Cardiac fibroblast (primary cell): ENCODE measurements around the gene PACRG.

ENCODE experiments used
- DNase-seq, 2 donors: peaks; one replicate each; pipeline versions ENCODE4 v3.0.0 to v3.0.0-alpha.2; 2010; ENCODE audit warnings: low read depth in 2 of 2
- H3K4me3 ChIP-seq, 2 donors: replicated peaks in 1 of 2; 1 replicate in 1 of 2; 2 replicates in 1 of 2; pipeline ENCODE4 v1.5.1; 2011; ENCODE audit warnings: low read depth in 2 of 2, low read length in 2 of 2, mild to moderate bottlenecking in 2 of 2, moderate library complexity in 1 of 2
- TF ChIP-seq, protein P1 (sequence below): IDR thresholded peaks from one replicate; pipeline ENCODE4 v1.5.1; 2011; ENCODE audit warnings: low read depth, mild to moderate bottlenecking, low read length, inconsistent platforms

The PACRG gene

GRCh38 chr6:162863821-162864220, 136.0 kb downstream of the PACRG start:
- no peak for DNase-seq
- no peak overlapping the region for H3K4me3 ChIP-seq
- TF ChIP-seq, protein P1, sequence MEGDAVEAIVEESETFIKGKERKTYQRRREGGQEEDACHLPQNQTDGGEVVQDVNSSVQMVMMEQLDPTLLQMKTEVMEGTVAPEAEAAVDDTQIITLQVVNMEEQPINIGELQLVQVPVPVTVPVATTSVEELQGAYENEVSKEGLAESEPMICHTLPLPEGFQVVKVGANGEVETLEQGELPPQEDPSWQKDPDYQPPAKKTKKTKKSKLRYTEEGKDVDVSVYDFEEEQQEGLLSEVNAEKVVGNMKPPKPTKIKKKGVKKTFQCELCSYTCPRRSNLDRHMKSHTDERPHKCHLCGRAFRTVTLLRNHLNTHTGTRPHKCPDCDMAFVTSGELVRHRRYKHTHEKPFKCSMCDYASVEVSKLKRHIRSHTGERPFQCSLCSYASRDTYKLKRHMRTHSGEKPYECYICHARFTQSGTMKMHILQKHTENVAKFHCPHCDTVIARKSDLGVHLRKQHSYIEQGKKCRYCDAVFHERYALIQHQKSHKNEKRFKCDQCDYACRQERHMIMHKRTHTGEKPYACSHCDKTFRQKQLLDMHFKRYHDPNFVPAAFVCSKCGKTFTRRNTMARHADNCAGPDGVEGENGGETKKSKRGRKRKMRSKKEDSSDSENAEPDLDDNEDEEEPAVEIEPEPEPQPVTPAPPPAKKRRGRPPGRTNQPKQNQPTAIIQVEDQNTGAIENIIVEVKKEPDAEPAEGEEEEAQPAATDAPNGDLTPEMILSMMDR, result no peak

DNA sequence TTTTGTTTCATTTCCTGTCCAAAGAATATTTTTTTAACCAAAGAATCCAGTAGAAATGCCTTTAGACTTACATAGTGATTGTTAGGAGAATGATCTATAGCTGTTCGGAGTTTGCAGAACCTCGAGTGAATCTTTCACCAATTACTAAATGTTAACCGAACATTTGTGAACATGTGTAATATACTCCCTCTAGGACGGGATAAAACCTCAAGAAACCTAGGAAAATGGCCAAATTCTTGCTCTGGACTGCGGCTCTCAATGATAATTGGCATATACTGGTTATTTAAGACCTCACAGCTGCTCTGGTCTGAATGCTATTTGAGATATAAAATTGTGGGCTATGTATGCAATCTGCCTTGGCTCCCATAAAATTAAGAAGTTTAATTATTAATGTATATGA, 137.1 kb downstream of the PACRG start:
- peak in 1 of 2 donors; percentile 17 for DNase-seq
- no peak overlapping the region for H3K4me3 ChIP-seq
- TF ChIP-seq, protein P1, result no peak

- TF ChIP-seq, protein P1, result no peak
- no peak for DNase-seq
- H3K4me3 ChIP-seq, result no peak overlapping the region
These were observed 138.9 kb downstream of the PACRG start for GRCh38 chr6:162866656-162867055.

GRCh38 chr6:162868397-162868796, 140.6 kb downstream of the PACRG start:
- H3K4me3 ChIP-seq, result no peak overlapping the region
- DNase-seq, result no peak
- TF ChIP-seq, protein P1, result no peak

GRCh38 chr6:162871966-162872365, 144.2 kb downstream of the PACRG start:
- no peak overlapping the region for H3K4me3 ChIP-seq
- TF ChIP-seq, protein P1, result no peak
- peak in 1 of 2 donors; percentile 48 for DNase-seq

- DNase-seq, result no peak
- H3K4me3 ChIP-seq, result no peak overlapping the region
- TF ChIP-seq, protein P1, result no peak
These were observed 145.8 kb downstream of the PACRG start for GRCh38 chr6:162873537-162873936.

GRCh38 chr6:162875070-162875469, 147.3 kb downstream of the PACRG start:
- no peak for DNase-seq
- TF ChIP-seq, protein P1, result no peak
- no peak overlapping the region for H3K4me3 ChIP-seq
